ENCODE results near the gene EFS. TPM values are rescaled to one million over a fixed set of nuclear protein-coding genes. Genes with fewer than 3 reads are reported as not detected.

EFS gene
- total and polyA plus RNA-seq, 10 of the 15 experiments (the other 5 are each of a cell fraction or from before 2014, with no cell fraction given): 0.08 TPM; not detected in 9

- no peak for TF ChIP-seq CUX1 (IDR thresholded peaks at IDR 0.05; ENCODE audit: insufficient replicate concordance, low read depth, low read length)
- TF ChIP-seq CHD2 (IDR thresholded peaks at IDR 0.05; ENCODE audit: borderline replicate concordance, low read depth, low read length): no peak; the same call in 1 of the 2 replicates
- TF ChIP-seq CBX5 (IDR thresholded peaks at IDR 0.05; ENCODE audit: low read depth): no peak
- no peak for TF ChIP-seq CHD4 (IDR thresholded peaks at IDR 0.05)
- no peak for TF ChIP-seq FOXK2 (IDR thresholded peaks at IDR 0.05)
- TF ChIP-seq MXI1 (IDR thresholded peaks at IDR 0.05; ENCODE audit: low read depth, low read length): no peak
- TF ChIP-seq MTA3 (IDR thresholded peaks at IDR 0.05; ENCODE audit: borderline replicate concordance, low read length): no peak
- TF ChIP-seq SUZ12 (IDR thresholded peaks at IDR 0.05; ENCODE audit: unreplicated experiment): no peak
- no peak for TF ChIP-seq ATF2 (IDR thresholded peaks at IDR 0.05; ENCODE audit: low read length)
- 0 out of 2 replicates have a peak, but pooled peaks have one; percentile 41 for TF ChIP-seq RB1 (IDR thresholded peaks at IDR 0.05; ENCODE audit: borderline replicate concordance)
- no peak for TF ChIP-seq IRF5 (IDR thresholded peaks at IDR 0.05; ENCODE audit: borderline replicate concordance)
- TF ChIP-seq EP300 (IDR thresholded peaks at IDR 0.05; ENCODE audit: borderline replicate concordance in 1 of 2, control insufficient read depth in 1 of 2, low read depth in 2 of 2, low read length in 2 of 2): no peak
- no peak for TF ChIP-seq MTA2 (IDR thresholded peaks at IDR 0.05; ENCODE audit: low read depth)
- TF ChIP-seq SREBF2 (IDR thresholded peaks at IDR 0.05; ENCODE audit: low read length): no peak
- TF ChIP-seq TBL1XR1 (IDR thresholded peaks at IDR 0.05; ENCODE audit: low read depth, low read length): no peak; the same call in 1 of the 2 replicates
- no peak for TF ChIP-seq E2F8 (IDR thresholded peaks at IDR 0.05; ENCODE audit: low read depth, partially characterized antibody)
- TF ChIP-seq RFX5 (IDR thresholded peaks at IDR 0.05; ENCODE audit: low read depth, low read length): no peak
- peak; percentile 70; the same call in 1 of the 2 replicates for TF ChIP-seq YY1 (IDR thresholded peaks at IDR 0.05; ENCODE audit: low read depth, low read length)
- TF ChIP-seq IRF4 (IDR thresholded peaks at IDR 0.05; ENCODE audit: low read depth, low read length): no peak
- no peak for TF ChIP-seq CHD1 (IDR thresholded peaks at IDR 0.05; ENCODE audit: low read depth, low read length)
Measured at GRCh38 chr14:23306412-23307145, 58.4 kb downstream of the EFS start, which contains the start of gene BCL2L2 (continued).
